GM12801 (cell line): ENCODE results near the gene ATP6AP1.

Experiments
- TF ChIP-seq, protein P1 (sequence below): IDR thresholded peaks from one replicate; pipeline ENCODE4 v1.5.1; 2011; ENCODE audit warnings: control low read depth; ENCODE audit not compliant: insufficient read length; ENCODE audit errors: extremely low read depth

Gene ATP6AP1

GRCh38 chrX:154409222-154409871 lies 19.1 kb upstream of the ATP6AP1 start, which contains the start of gene DNASE1L1:
Gene DNASE1L1, minus strand, starts transcription at chrX:154409254. Its CDS starts 3,686 bp downstream, at chrX:154405568.
- TF ChIP-seq, protein P1, sequence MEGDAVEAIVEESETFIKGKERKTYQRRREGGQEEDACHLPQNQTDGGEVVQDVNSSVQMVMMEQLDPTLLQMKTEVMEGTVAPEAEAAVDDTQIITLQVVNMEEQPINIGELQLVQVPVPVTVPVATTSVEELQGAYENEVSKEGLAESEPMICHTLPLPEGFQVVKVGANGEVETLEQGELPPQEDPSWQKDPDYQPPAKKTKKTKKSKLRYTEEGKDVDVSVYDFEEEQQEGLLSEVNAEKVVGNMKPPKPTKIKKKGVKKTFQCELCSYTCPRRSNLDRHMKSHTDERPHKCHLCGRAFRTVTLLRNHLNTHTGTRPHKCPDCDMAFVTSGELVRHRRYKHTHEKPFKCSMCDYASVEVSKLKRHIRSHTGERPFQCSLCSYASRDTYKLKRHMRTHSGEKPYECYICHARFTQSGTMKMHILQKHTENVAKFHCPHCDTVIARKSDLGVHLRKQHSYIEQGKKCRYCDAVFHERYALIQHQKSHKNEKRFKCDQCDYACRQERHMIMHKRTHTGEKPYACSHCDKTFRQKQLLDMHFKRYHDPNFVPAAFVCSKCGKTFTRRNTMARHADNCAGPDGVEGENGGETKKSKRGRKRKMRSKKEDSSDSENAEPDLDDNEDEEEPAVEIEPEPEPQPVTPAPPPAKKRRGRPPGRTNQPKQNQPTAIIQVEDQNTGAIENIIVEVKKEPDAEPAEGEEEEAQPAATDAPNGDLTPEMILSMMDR = no peak

DNA sequence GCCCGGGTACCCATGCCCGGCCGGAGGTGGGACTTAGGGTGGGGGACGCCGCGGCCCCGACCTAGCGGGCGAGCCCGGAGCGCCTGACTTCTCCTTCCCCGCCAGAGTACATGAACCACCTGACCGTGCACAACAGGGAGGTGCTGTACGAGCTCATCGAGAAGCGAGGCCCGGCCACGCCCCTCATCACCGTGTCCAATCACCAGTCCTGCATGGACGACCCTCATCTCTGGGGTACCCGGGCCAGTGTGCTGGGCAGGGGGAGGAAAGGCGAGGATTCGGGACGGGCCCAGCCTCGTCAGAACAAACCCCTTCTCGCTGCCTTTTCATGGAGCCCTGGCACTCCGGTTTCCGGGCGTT lies 16.5 kb upstream of the ATP6AP1 start:
- TF ChIP-seq, protein P1 = no peak

- TF ChIP-seq, protein P1 = no peak
Observed at GRCh38 chrX:154412468-154412867, 16.0 kb upstream of the ATP6AP1 start.

DNA sequence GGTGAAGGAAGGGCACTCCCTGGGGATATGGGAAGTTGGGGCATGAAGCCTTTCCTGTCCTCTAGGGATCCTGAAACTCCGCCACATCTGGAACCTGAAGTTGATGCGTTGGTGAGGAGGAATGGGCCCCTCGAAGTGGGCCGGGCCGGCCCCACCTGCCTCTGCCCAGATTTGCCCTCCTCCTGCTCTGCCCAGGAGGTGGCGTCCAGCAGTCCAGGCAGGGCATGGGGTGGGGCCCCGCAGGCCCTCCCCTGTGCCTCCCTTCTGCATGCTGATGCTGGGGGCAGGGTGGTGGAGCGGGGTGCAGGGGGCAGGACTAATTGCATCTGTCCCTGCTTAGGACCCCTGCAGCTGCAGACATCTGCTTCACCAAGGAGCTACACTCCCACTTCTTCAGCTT lies 15.3 kb upstream of the ATP6AP1 start:
- TF ChIP-seq, protein P1 = no peak

DNA sequence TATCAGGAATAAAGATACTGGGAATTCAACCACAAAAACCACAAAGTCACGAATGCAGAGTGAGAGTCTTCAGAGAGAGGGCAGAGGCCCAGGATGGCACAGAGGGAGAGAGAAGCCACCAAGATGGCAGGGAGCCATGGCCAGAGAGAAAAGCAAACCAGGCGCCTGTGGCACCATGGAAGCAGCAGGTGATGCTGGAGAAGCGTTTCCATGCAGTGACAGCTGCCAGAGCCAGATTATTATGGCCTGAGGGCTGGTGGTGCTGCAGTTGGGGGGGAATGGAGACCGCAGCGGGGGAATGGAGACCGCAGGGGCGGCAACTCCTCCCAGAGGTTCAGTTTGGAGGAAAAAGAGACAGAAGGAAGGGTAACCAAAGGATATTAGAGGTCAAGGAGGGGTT lies 11.3 kb upstream of the ATP6AP1 start:
- TF ChIP-seq, protein P1 = no peak

GRCh38 chrX:154419189-154419588 lies 9.3 kb upstream of the ATP6AP1 start:
- TF ChIP-seq, protein P1 = no peak

DNA sequence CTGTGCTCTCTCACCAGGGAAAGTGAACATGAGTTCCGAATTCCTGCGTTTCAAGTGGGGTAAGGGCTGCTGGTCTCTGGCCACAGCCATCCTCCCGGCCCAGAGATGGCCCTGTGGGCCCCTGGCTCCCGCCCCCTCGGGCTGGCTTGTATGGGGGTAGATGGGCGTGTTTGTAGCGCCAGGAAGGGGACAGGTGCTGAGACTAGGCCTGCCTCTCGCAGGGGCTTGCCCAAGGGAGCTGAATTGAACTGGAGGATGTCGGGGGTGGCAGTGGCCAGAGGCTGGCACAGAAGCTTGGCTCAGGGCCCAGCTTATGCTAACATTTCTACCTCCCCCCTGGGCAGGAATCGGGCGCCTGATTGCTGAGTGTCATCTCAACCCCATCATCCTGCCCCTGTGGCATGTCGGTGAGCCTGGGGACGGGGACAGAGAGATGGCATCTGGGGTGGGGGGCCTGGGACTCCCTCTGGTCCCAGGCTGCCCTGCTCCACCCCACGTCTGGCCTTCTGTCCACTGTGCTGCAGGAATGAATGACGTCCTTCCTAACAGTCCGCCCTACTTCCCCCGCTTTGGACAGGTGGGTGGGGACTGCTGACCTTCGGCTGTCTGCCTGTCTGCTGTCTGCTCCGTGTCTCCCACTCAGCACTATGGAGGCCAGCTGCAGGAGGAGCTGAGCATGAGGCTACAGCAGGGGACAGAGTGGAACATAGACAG lies 8.6 kb upstream of the ATP6AP1 start:
- TF ChIP-seq, protein P1 = no peak
